Neuronal stem cell (in vitro differentiated cells): ENCODE data around the gene ISOC2.

Experiments used
- DNase-seq: peaks from one replicate; pipeline ENCODE4 v3.0.0-alpha.2; 2013; ENCODE audit warnings: low spot score
- H2AFZ ChIP-seq: one replicate; pipeline ENCODE4 v1.6.1; 2013; ENCODE audit warnings: mild to moderate bottlenecking, low read length, inconsistent platforms
- H2AK5ac ChIP-seq: 2 replicates; pipeline ENCODE4 v1.6.1; 2013; ENCODE audit warnings: low read depth, mild to moderate bottlenecking, inconsistent platforms, low read length, moderate library complexity, mixed read lengths
- H2BK120ac ChIP-seq: 2 replicates; pipeline ENCODE4 v1.6.1; 2013; ENCODE audit warnings: low read depth, mild to moderate bottlenecking, inconsistent platforms, low read length, moderate library complexity, mixed read lengths
- H2BK12ac ChIP-seq: one replicate; pipeline ENCODE4 v1.6.1; 2013; ENCODE audit warnings: low read length, inconsistent platforms
- H2BK15ac ChIP-seq: 2 replicates; pipeline ENCODE4 v1.6.1; 2013; ENCODE audit warnings: mild to moderate bottlenecking, low read length, inconsistent platforms, mixed read lengths
- H2BK5ac ChIP-seq: one replicate; pipeline ENCODE4 v1.6.1; 2013; ENCODE audit warnings: inconsistent platforms, mild to moderate bottlenecking, low read length, moderate library complexity
- H3K14ac ChIP-seq: one replicate; pipeline ENCODE4 v1.6.1; 2013; ENCODE audit warnings: low read length, inconsistent platforms
- H3K18ac ChIP-seq: 2 replicates; pipeline ENCODE4 v1.6.1; 2013; ENCODE audit warnings: low read length, inconsistent platforms
- H3K23ac ChIP-seq: 2 replicates; pipeline ENCODE4 v1.6.1; 2013; ENCODE audit warnings: low read depth, mild to moderate bottlenecking, mixed read lengths, low read length, inconsistent platforms; ENCODE audit not compliant: poor library complexity
- H3K27ac ChIP-seq: replicated peaks from 3 replicates; pipeline ENCODE4 v1.5.1; 2013; ENCODE audit warnings: low read length, inconsistent platforms
- H3K27me3 ChIP-seq, 3 experiments: 2 replicates each; pipeline ENCODE4 v1.6.1; 2013; ENCODE audit warnings: low read length in 3 of 3, mild to moderate bottlenecking in 2 of 3, inconsistent platforms in 1 of 3, low read depth in 1 of 3, mixed read lengths in 1 of 3, moderate library complexity in 1 of 3; ENCODE audit not compliant: control insufficient read depth in 3 of 3, insufficient read depth in 3 of 3
- H3K36me3 ChIP-seq, 2 donors: replicated peaks in 1 of 2; 2 replicates each; pipeline ENCODE4 v1.6.1; 2013; ENCODE audit warnings: low read length in 2 of 2; ENCODE audit not compliant: control insufficient read depth in 2 of 2, insufficient read depth in 2 of 2
- H3K4ac ChIP-seq: 2 replicates; pipeline ENCODE4 v1.6.1; 2013; ENCODE audit warnings: inconsistent platforms, mild to moderate bottlenecking, low read length, moderate library complexity
- H3K4me1 ChIP-seq, 2 donors: 1 replicate in 1 of 2; 2 replicates in 1 of 2; pipeline ENCODE4 v1.6.1; 2013; ENCODE audit warnings: low read length in 2 of 2, low read depth in 1 of 2; ENCODE audit not compliant: control insufficient read depth in 2 of 2, insufficient read depth in 1 of 2
- H3K4me2 ChIP-seq: one replicate; pipeline ENCODE4 v1.6.1; 2013; ENCODE audit warnings: mild to moderate bottlenecking, low read length, inconsistent platforms; ENCODE audit not compliant: insufficient read depth, poor library complexity, severe bottlenecking
- H3K4me3 ChIP-seq, 2 donors: 2 replicates each; pipeline ENCODE4 v1.5.1; 2013; ENCODE audit warnings: low read length in 2 of 2, mild to moderate bottlenecking in 2 of 2, inconsistent platforms in 1 of 2, moderate library complexity in 1 of 2
- H3K79me1 ChIP-seq: one replicate; pipeline ENCODE4 v1.6.1; 2013; ENCODE audit warnings: low read depth, mild to moderate bottlenecking, inconsistent platforms, low read length, moderate library complexity
- H3K9ac ChIP-seq: one replicate; pipeline ENCODE4 v1.6.1; 2013; ENCODE audit warnings: mild to moderate bottlenecking, low read depth, low read length, inconsistent platforms; ENCODE audit not compliant: poor library complexity
- H3K9me3 ChIP-seq, 2 donors: replicated peaks in 1 of 2; 2 replicates each; pipeline versions ENCODE3 to v1.6.1; 2013; ENCODE audit warnings: low read length in 2 of 2, mild to moderate bottlenecking in 2 of 2, inconsistent platforms in 1 of 2, low read depth in 1 of 2, mixed read lengths in 1 of 2, moderate library complexity in 1 of 2; ENCODE audit not compliant: control insufficient read depth in 2 of 2, insufficient read depth in 1 of 2
- H4K8ac ChIP-seq: one replicate; pipeline ENCODE4 v1.6.1; 2013; ENCODE audit warnings: low read depth, mild to moderate bottlenecking, inconsistent platforms, low read length, moderate library complexity
- H4K91ac ChIP-seq: one replicate; pipeline ENCODE4 v1.6.1; 2013; ENCODE audit warnings: low read length, low read depth, mild to moderate bottlenecking, inconsistent platforms; ENCODE audit not compliant: poor library complexity
- WGBS, 2 donors: extraction: QIAGEN DNeasy Blood & Tissue Kit; methylation state at CpG; one replicate each; pipeline ENCODE4 v1.1.7; 2013; ENCODE audit warnings: missing lambda C conversion rate in 2 of 2, mixed read lengths in 1 of 2; ENCODE audit not compliant: insufficient read length in 2 of 2, insufficient replicate concordance in 1 of 2; ENCODE audit errors: extremely low coverage in 2 of 2; 5-methylcytosine and 5-hydroxymethylcytosine counted together

ISOC2 gene

DNA sequence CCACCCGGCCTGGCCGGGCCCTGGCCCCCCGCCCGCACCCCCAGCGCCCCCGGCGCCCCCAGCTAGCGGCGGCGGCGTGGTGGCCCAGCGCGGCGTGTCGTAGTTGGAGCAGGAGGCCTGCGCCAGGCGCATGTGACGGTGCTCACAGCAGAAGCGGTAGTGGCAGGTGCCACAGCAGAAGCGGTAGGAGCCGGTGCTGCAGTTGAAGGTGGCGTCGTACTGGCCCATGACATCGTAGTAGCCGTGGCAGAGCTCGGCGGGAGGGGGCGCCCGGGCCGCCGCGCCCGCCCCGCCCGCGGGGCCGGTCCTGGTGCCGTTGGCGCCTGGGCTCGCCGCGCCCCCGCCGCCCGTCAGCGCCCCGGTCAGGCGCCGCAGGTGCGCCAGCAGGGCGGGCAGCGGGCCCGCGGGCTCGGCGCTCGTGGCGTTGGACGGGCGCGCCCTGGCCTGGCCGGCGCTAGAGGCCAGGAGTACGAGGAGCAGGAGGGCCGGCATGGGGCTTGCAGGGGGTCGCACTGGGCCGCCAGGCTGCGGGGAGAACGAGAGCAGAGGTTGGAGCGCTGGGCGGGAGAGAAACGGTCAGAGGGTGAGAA is 19.0 kb downstream of the ISOC2 start:
- Histone ChIP-seq H3K4me3 (no peak overlapping the region), H3K9me3 (peaks cover 0 to 2% of the 10 kb centered on the region in 2 donors), H3K4ac (no peak overlapping the region), H2BK15ac (no peak overlapping the region), H3K4me1 (peaks cover 6 to 15% of the 10 kb centered on the region in 2 donors), H3K9ac (no peak overlapping the region), H3K36me3 (no peaks in the 10 kb centered on the region), H2BK12ac (no peak overlapping the region), H3K4me2 (peak overlapping the region; percentile 38), H2BK120ac (no peak overlapping the region), H3K79me1 (peaks cover 2% of the 10 kb centered on the region), H3K18ac (no peak overlapping the region), H3K23ac (no peak overlapping the region), H3K27ac (no peak overlapping the region), H4K91ac (no peak overlapping the region), H2BK5ac (no peak overlapping the region), H4K8ac (no peak overlapping the region), H3K14ac (no peak overlapping the region), H2AFZ (peak overlapping the region; percentile 71), H3K27me3 (peaks cover 32 to 87% (median 78%) of the 10 kb centered on the region in 3 experiments), H2AK5ac (no peak overlapping the region)
- WGBS, 2 donors = no CpG with 5 or more reads among the region's 72 CpGs
- no peak for DNase-seq

DNA sequence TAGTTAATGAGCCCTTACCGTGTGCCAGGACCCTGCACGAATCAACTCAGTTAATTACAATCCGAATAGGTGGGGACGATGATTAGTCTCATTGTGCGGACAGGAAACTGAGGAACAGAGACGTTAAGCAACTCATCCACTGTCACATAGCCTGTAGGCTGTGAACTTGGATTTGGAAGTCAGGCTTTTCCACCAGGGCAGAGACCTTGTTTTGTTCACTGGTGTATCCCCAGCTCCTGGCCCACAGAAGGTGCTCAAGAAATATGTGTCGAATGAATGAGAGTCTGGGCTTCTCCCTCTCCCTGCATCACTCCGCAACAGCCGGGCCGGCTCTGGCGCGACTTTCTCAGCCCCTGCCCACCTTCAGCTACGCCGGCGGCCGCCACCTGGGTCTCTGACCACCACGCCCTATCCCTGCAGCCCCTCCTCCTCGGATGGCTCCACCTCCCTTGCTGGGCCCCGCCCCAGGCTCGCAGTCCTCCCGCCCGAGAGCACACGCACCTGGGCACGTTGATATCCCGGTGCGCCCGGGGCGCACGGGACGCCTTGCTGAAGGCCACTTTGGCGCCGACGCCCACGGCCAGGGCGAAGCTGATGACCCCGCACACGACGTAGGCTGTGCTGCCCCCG is 19.6 kb downstream of the ISOC2 start:
- Histone ChIP-seq H4K8ac (no peak overlapping the region), H3K9me3 (peaks cover 0 to 2% of the 10 kb centered on the region in 2 donors), H2BK120ac (no peak overlapping the region), H3K14ac (no peak overlapping the region), H2AFZ (no peak overlapping the region), H2BK12ac (no peak overlapping the region), H3K4me1 (peaks cover 6 to 15% of the 10 kb centered on the region in 2 donors), H2AK5ac (no peak overlapping the region), H4K91ac (no peak overlapping the region), H2BK15ac (no peak overlapping the region), H3K4me2 (no peak overlapping the region), H2BK5ac (no peak overlapping the region), H3K9ac (no peak overlapping the region), H3K27me3 (peaks cover 32 to 81% (median 72%) of the 10 kb centered on the region in 3 experiments), H3K79me1 (peaks cover 2% of the 10 kb centered on the region), H3K4me3 (no peak overlapping the region), H3K36me3 (no peaks in the 10 kb centered on the region), H3K4ac (no peak overlapping the region), H3K23ac (no peak overlapping the region), H3K18ac (peak overlapping the region; percentile 55), H3K27ac (no peak overlapping the region)
- DNase-seq = no peak
- WGBS, 2 donors = no CpG with 5 or more reads among the region's 39 CpGs

DNA sequence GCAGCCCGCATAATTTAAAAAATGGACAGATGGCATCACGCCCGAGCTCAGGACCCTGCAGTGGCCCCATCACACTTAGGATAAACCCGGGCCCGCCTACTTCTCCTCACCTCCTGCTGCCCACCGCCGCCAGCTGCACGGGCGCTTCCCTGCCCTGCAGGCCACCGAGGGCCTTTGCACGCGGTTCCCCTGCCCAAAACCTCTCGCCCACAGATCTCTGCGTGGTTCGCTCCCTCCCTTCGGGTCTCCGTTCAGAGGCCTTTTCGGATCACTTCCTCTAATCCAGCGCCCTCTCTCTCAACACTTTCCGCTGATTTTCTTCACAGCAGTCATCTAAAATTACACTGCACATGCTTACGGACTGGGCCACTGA is 20.1 kb downstream of the ISOC2 start:
- H3K23ac ChIP-seq = no peak overlapping the region
- H3K27ac ChIP-seq = no peak overlapping the region
- H2AK5ac ChIP-seq = no peak overlapping the region
- H2AFZ ChIP-seq = no peak overlapping the region
- no peak overlapping the region for H3K4me3 ChIP-seq
- no peak for DNase-seq
- H3K9ac ChIP-seq = no peak overlapping the region
- H2BK120ac ChIP-seq = no peak overlapping the region
- H4K91ac ChIP-seq = no peak overlapping the region
- H3K4me2 ChIP-seq = no peak overlapping the region
- H3K4ac ChIP-seq = no peak overlapping the region
- H3K4me1 ChIP-seq = peaks cover 6 to 15% of the 10 kb centered on the region in 2 donors
- H3K18ac ChIP-seq = peak overlapping the region; percentile 6
- peaks cover 32 to 78% (median 68%) of the 10 kb centered on the region in 3 experiments for H3K27me3 ChIP-seq
- H4K8ac ChIP-seq = no peak overlapping the region
- no peaks in the 10 kb centered on the region for H3K36me3 ChIP-seq
- no peak overlapping the region for H2BK5ac ChIP-seq
- peaks cover 2% of the 10 kb centered on the region for H3K79me1 ChIP-seq
- no CpG with 5 or more reads among the region's 21 CpGs for WGBS, 2 donors
- no peak overlapping the region for H3K14ac ChIP-seq
- no peak overlapping the region for H2BK15ac ChIP-seq
- peaks cover 0 to 2% of the 10 kb centered on the region in 2 donors for H3K9me3 ChIP-seq
- H2BK12ac ChIP-seq = no peak overlapping the region

DNA sequence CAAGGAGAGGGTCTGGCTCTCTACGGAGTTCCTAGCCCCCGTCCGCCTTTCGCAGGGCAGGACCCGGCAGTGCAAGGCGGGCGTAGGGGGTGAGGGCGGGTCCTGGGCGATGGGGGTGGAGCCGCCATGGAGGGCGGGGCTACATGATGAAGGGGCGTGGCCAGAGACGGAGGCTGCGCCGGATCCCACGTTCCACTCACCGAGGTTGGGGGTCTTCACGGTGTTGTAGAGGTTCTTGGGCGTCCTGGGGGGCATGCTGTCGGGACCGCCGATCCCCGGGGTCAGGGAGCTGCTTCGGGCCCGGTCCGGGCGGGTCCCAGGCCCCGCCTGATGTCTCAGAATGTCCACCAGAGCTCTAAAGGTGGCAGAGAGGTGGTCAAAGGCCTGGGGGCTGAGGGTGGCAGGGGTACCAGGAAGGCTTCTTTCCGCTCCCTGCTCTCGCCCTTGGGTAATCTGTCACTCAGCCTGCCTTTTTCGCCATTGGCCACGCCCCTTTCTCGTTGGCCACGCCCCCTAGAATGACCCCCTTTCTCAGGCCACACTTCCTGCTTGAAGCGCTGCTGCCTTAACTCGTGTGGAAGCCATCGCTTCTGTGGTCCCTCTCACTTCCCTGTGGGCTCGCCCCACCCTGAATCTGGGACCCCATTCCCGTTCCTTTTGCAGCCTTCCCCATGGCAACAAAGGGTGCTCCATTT is 20.9 kb downstream of the ISOC2 start:
- Histone ChIP-seq H3K18ac (peak overlapping the region; percentile 27), H4K91ac (no peak overlapping the region), H3K4ac (no peak overlapping the region), H3K36me3 (no peaks in the 10 kb centered on the region), H2BK5ac (no peak overlapping the region), H3K27me3 (peaks cover 32 to 74% (median 65%) of the 10 kb centered on the region in 3 experiments), H4K8ac (no peak overlapping the region), H3K14ac (no peak overlapping the region), H2AFZ (no peak overlapping the region), H2BK15ac (no peak overlapping the region), H2BK12ac (no peak overlapping the region), H3K9ac (no peak overlapping the region), H3K9me3 (peaks cover 0 to 2% of the 10 kb centered on the region in 2 donors), H3K4me3 (no peak overlapping the region), H3K79me1 (peaks cover 2% of the 10 kb centered on the region), H2BK120ac (no peak overlapping the region), H3K4me1 (peaks cover 6 to 15% of the 10 kb centered on the region in 2 donors), H3K27ac (no peak overlapping the region), H3K4me2 (peak overlapping the region; percentile 19), H3K23ac (peak overlapping the region; percentile 85), H2AK5ac (peak overlapping the region; percentile 5)
- DNase-seq = no peak
- no CpG with 5 or more reads among the region's 39 CpGs for WGBS, 2 donors
